ENCODE results near the gene CACNB4.

DNA sequence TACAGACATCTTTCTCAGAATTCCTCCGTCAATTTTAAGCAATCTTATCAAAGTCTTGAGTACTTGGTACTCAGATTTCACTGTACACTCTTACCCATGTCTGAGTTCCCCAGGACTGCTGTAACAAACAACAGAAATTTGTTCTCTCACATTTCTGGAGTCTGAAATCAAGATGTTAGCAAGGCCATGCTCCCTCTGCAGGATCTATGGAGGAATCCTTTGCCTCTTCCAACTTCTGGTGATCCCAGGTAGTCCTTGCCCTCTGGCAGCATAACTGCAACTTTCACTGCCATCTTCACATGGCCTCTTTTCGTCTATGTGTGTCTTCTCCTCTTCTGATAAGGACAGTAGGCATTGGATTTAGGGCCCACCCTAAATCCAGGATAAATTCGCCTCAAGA is 17.1 kb upstream of the CACNB4 start:
- TF ChIP-seq EZH2 (IDR thresholded peaks at IDR 0.05; ENCODE audit: borderline replicate concordance, insufficient read depth, low read length, poor library complexity, severe bottlenecking) (no peak), POLR2AphosphoS5 (IDR thresholded peaks at IDR 0.05) (no peak), RAD21 (conservative IDR thresholded peaks at IDR 0.05) (no peak), EP300 (conservative IDR thresholded peaks at IDR 0.05; ENCODE audit: poor library complexity, severe bottlenecking) (no peak), TAF1 (IDR thresholded peaks at IDR 0.05; ENCODE audit: low read depth) (no peak)
- TF ChIP-seq, protein P1, sequence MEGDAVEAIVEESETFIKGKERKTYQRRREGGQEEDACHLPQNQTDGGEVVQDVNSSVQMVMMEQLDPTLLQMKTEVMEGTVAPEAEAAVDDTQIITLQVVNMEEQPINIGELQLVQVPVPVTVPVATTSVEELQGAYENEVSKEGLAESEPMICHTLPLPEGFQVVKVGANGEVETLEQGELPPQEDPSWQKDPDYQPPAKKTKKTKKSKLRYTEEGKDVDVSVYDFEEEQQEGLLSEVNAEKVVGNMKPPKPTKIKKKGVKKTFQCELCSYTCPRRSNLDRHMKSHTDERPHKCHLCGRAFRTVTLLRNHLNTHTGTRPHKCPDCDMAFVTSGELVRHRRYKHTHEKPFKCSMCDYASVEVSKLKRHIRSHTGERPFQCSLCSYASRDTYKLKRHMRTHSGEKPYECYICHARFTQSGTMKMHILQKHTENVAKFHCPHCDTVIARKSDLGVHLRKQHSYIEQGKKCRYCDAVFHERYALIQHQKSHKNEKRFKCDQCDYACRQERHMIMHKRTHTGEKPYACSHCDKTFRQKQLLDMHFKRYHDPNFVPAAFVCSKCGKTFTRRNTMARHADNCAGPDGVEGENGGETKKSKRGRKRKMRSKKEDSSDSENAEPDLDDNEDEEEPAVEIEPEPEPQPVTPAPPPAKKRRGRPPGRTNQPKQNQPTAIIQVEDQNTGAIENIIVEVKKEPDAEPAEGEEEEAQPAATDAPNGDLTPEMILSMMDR (IDR thresholded peaks at IDR 0.05; ENCODE audit: poor library complexity, severe bottlenecking): no peak
